NCI-H345 (cell line): ENCODE measurements around the gene STIM1.
A peak's percentile ranks its signal among the peaks of the same experiment; 100 is the strongest.

Experiments
- DNase-seq: peaks from one replicate; lab custom pipeline; 2025; lab: John Stamatoyannopoulos, UW

Gene STIM1

DNA sequence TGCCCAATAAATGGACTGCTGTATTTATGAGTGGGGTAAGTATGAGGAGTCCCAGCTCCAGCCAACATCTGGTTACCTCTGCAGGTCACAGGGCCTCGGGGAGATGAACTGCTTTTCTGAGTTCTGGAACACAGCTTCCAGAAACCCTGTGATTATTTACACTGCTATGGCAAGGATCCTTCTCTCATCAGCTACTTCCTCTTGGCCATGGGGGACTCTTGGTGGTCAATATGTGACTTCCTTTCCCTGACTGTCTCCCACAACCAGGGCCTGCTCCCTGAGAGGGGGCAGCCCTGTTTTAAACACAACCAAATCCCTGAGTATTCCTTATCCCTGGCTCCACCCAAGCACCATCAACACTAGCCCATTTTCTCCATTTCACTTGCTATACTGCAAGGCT is 24.7 kb upstream of the STIM1 start:
- DNase-seq, result no peak

DNA sequence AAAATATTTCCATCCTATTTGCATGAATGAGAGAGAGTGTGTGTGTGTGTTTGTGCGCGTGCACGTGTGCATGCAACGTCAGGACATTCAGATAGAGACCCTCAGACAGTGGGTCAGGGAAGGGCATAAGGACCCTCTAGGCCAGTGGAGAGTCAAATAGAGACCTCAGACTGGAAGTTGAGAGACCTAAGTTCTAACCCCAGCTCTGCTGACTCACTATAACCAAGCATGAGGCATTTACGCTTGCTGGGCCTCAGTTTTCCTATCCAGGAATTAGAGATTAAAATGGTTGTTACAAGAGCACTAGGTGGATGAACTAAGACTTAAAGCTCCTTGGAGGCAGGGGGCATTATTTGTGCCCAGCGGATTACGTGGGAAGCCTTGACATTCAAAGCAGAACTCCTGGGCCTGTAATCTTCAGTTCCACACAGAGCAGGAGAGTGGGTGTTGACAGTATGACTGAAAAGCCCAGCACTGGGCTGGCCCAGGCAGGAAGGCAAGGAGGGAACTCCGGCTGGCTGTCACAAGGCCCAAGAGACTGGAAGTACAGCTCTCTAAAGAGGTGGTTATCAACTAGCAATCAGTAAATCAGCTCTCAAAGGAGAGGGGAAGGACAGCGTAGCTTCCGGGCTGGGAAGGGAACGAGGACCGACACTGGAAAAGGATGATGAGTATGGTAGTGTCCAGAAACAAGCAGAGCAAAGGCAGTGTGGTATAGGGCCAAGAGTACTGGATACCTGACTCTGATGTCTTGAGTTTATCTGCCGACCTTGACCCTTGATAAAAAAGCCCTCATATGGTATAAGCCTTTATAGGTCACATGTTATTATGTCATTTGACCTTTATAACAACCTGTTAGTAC is 23.9 kb upstream of the STIM1 start:
- DNase-seq, result no peak

DNA sequence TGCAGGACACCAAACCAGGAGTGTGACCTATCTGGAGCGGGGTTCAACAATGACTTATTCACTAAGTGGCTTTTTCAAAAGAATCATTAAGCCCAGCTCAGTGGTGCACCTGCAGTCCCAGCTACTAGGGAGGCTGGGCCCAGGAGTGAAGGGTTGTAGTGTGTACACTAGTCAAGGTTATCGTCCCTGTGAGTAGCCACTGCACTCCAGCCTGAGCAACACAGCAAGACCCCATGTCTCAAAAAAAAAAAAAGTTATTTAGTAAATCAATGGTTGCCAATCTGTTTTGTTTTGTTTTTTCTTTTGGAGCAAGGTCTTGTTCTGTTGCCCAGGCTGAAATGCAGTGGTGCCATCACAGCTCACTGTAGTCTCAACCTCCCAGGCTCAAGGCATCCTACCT is 22.6 kb upstream of the STIM1 start:
- DNase-seq, result no peak

DNA sequence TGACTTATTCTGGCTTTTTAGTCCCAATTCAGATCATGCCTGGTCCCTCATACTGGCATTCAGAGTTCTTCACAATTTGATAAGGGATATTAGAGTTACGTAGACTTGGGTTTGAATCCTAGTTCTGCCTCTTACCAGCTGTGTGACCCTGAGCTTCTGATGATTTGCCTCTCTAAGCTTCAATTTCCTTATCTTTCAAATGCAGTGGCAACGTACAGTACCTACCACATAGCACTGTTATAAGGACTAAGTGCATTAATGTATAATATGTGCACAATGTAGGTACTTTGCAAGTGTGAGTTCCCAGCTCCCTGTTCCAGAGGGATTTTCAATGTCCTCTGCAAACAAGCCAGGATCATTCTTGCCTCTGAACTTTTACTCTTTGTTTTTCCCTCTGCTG is 22.0 kb upstream of the STIM1 start:
- no peak for DNase-seq

DNA sequence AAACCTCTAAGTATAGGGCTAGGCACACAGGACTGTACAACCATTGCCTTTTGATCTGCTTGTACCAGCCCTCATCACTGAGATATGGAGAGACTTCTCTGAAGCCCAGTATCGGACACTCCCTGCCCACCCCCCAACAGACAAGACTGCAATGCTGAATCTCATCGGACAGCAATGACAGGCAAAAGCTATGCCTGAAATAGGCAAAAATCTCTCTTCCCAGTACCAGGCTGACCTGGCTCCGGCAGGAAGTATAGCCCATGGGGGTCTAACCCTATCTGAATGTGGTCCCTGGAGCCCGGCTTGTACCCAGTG is 21.2 kb upstream of the STIM1 start:
- DNase-seq, result no peak

DNA sequence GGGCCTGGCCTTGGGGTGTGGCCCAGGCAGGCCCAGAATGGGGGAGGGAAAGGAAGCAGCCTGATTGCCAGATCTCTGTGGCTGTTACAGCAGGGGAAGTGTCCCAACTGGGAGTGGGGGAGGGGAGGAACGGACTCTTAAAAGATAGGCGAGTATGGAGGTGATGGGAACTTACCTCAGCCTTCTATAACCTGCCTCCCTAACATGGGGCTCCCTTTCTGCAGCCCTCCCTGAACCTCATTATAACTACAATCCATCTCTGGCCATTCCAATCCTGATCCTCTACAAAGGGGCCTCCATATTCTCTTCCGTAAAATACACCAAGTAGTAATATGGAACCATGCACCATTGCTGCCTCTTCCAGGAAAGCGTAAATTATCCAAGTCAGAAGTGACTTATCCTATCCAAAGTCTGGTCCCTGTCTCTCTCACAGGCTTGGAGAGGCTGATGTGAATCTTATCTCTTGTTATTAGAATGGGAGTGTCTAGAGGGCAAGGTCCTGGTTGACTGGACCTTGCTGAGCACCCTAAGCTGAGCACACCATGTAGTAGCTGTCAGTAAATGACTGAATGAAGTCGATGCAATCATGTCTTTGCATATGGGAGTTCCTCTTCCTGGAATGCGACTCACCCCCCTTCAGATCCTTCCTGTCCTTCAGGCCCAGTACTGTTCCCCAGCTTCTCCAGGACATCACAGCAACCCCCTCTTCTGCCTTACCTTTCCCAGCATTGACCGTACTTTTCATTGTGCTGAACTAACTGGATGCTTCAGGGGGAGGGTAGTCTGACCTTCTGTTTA is 20.6 kb upstream of the STIM1 start:
- no peak for DNase-seq

DNA sequence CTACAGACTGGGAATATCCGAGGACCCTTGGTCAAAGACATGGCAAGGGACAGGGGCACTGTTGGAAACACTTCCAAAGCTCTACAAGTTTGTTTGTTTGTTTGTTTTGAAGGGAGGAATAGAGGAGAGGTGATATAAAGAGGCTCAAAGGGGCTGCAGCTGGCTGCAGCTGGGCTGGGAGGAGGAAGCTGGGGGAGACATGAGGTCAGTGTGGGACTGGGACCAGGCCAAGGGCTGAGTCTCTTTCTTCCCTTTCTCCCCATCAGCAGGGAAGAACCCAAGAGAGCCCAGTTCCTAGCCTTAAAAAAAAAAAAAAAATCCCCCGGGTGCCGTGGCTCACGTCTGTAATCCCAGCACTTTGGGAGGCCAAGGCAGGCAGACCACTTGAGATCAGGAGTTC is 19.7 kb upstream of the STIM1 start:
- DNase-seq, result no peak

DNA sequence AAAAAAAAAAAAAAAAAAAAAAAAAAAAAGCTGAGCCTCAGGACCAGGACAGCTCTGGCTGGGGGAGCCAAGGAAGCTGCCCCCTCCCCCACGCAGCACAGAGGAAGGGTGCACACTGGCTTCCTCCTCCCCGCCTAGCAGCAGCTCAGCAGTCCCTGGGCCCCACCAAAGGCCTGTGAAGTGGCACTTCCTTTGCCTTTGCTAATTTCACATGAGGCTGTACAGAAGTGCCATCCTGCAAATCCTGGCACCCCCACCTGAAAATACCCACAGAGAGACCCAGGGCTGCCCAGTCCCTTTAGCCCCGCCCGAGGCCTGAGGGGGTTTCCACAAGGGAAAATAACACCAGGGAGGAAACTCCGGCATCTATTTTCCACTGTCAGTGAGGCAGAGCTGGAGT is 18.6 kb upstream of the STIM1 start:
- no peak for DNase-seq

DNA sequence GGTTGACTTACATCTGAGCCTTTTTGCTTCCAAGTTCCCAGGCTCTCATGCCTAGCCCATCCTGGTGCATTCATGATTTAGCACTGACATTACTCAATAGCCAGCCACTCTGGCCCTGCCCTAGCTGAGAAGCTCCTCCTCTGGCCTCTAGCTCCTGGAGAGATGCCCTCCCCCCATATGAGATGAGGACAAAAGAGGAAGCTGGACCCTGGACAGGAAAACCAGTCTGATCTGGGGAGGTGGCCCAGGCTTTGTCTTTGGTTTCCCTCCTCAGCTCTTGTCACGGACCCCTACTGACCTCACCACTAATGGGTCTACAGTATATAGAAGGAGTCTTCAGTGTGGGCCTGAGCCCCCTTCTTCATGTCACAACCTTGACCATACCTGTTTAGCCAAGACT is 17.7 kb upstream of the STIM1 start:
- DNase-seq, result no peak

DNA sequence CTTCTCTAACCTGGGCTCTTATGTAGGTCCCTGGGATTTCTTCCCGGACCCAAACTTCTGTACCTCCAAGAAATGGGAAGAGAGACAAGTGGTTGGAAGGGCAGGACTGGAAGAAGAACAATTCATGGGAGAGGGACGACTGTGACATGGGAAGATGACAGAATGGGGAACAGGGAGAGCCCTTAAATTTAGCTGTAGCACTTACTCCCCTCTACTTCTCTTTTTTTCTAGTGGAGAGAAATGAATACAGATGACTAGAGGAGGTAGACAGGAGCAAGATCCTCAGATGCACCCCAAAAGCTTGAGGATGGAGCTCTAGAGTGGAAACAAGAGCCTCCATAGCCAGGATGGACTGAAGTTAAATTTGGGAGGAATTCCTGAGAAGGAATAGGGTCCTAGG is 17.0 kb upstream of the STIM1 start:
- no peak for DNase-seq

DNA sequence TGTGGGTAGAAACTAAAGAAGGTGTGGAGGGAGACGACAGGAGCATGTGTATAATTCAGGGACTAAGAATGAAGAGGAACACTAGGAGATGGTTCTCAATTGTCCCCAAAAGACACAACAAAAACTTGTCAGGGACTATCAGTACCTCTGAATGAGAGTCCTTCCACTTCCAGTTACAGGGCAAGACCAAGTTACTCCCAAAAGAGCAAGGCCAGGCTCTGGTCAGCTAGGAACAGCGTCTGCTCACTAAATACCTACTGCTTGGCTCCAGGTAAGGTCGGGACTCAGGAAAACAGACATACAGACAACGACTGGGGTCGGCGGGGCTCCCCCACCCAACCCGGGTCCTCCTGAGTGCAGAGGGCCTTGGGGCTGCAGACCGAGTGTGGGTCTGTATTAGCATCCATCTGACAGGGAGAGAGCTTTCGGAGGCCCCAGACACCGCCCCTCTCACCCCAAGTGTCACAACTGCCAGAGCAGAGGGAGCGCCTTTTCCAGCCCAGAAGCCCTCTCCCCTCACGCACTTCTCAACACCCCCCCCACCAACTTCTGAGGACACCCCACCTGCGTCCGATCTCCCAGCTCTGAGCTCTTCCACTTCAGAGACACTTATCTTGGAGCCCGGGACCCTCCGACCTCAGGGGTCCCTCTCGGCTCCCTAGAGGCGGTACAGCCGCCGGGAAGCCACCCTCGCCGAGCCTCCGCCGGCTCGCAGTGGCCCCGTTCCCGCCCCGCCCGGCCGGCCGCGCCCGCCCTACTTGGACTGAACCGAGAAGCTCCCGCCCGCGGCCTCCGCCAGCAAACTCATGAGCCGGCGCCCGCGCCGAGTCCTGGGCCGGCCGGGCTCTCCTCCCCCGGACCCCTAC is 15.2 kb upstream of the STIM1 start:
- no peak for DNase-seq

DNA sequence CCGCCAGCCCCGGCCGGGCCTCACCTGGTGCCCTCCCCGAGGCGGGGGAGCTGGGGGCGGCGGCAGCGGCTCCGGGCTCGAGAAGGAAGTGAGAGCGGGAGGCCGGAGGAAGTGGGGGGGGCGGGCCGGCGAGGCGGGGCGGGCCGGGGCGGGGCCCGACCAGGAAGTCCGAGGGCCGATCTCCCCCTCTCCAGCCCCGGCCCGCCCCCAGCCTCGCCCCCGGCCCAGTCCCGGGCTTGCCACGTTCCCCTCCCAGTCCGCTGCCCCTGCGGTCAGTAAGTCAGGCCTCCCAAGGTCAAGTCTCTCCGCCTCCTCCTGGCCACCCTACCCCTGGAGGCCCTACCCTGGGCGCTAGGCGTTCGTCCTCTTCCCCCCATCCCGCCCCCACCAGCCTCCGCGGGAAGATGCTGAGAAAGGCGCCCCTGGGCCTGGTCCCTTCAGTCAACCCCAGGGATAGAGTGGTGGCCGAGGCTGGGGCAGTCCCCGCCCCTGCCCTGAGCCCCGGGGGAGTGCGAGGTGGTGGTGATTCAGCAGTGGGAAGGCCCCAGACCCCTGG is 14.5 kb upstream of the STIM1 start, which contains the start of gene RHOG:
Gene RHOG (minus strand): TSS at position 90 of the 556 bp plus-strand sequence. CDS start 12,821 bp downstream, outside the sequence.
- peak; percentile 71 for DNase-seq

DNA sequence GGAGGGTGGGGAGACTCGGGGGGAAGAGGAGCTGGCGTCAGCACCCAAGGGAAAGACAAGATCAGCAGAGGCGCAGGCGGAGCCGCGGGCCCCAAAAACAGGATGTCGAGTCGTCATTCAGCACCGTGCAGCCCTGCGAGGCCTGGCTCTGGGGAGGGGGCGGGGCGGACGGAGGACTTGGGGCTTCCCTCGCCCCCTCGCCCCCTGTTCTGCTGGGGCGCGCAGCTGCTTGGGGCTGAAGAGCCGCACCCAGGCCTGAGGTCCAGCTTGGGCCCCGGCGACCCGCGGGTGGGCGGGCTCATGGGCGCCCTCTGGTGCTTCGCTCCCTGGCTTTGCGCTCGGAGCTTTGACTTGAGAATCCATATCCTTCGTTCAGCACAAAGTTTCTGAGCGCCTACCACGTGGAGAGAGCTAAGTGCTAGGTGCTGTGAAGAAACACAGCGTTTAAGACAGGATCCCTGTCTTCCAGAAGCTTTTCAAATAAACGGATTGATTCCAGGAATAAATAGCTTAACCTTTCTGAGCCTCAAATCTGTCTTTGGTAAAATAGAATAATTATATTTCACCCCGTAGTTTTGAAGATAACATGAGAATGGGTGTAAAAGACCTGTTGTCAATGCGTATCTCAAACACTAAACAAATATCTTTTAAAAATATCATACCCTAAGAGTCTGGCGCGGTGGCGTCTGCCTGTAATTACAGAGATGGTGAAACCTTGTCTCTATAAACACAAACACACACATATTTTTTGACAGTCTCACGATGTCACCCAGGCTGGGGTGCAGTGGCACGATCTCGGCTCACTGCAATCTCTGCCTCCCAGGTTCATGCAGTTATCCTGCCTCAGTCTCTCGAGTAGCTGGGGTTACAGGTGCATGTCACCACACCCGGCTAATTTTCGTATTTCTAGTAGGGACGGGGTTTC is 13.8 kb upstream of the STIM1 start:
- peak; percentile 81 for DNase-seq

DNA sequence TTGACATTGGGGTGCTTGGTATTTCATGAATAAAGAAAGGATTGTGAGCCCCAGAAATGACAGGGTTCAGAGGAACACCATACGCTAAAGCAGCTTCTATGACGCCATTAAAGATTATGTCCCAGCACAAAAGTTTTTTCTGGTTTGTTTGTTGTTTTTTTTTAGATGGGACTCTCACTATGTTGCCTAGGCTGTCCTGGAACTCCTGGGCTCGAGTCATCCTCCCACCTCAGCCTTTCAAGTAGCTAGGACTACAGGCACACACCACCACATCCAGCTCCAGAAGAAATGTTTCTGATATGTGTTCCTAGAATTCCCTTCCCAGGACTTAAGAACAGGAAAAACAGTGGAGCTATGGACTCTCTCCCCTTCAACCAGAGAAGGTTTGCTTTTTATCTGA is 12.1 kb upstream of the STIM1 start:
- DNase-seq, result no peak

DNA sequence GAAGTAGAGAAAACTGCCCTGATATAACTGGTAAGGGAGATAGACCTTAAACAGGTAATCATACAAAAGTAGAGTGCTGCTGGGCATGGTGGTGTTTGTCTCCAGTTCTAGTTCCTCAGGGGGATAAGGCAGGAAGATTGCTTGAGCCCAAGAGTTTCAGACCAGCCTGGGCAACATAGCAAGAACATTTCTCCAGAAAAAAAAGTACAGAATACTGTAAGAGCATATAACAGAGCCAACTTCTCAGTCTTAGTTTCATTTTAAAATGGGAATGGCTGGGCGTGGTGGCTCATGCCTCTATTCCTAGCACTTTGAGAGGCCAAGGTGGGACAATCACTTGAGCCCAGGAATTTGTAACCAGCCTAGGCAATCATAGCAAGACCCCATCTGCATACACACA is 10.2 kb upstream of the STIM1 start:
- DNase-seq, result no peak

DNA sequence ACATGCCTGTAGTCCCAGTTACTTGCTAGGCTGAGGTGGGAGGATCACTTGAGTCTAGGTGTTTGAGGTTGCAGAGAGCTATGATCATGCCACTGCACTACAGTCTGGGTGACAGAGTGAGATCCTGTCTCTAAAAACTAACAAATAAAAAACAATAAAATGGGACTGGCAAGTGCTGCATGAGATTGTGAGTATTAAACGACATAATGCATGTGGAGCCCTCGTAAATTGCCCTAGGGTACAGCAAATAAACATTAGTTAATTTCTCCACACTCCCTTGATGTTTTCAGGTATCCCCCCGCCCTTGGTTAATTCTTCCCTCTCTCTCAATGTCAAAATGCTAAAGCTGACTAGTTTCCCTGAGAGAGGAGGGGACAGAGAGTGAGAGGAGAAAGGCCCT is 9.8 kb upstream of the STIM1 start:
- no peak for DNase-seq

DNA sequence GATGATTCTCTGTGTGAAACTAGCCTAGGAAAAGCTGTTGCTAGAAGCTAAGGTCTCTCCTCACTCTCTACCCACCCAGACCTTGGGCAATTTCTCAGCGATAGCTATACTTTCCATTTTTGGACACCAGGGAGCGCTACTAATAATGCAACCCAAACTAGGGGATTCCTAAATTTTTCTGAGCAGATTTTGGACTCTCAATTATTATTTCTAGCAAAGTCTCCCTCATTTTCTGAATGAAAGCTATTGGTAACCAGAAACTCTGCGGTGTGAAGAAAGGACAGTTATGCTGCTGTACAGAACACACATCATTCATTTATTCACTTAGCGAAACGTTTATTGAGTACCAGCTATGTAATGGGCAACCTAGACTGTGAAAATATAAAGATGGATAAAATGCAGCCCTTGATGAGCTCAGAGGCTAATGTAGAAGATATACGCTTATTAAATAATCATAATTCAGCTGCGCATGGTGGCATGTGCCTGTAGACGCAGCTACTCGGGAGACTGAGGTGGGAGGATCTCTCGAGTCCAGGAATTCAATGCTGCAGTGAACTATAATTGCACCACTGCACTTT is 6.1 kb upstream of the STIM1 start:
- DNase-seq, result peak; percentile 44

DNA sequence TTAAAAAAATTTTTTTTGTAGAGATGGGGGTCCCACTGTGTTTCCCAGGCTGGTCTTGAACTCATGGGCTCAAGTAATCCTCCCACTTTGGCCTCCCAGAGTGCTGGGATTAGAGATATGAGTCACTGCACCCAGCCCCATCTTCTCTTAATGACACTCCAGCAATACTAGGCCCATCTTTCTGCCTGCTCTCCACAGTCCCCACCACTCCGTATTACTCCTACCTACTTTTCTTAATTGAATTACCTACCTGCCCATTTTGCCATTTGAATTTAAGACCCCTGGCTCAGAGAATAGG is 2.0 kb upstream of the STIM1 start:
- no peak for DNase-seq

DNA sequence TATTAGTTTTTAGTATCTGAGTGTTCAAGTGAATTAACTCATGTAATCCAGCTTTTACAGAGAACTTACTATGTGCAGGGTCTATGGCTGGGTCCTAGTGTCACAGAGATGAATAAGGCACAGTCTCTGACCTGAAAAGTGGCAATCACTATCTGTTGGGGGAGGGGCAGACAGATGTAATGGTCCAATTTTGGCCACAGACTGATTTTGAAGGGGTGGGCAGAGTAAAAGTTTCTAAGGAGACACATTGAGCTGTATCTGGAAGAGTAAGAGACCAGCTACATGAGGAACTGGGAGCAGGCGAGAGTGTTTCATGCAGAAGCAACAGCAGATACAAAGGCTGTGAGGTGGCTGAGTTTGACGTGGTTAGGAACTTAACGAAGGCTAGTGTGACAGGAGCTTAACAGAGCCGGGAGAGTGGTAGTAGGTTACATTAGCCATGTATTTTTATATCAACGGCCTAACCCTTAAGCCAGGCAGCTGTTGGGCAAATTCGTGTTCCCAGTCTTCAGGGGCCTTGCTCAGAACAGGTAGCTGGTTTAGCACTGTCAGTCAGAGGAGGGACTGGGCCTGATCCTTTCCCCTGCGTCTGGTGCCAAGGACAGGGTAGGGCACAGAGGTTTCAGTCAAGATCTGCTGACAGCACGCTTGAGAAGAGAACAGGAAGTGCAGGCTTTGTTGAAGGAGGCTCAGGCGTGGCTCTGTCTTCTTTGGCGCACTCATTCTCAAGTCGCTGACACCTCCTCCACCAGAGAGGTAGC is 1.4 kb upstream of the STIM1 start:
- DNase-seq, result no peak

DNA sequence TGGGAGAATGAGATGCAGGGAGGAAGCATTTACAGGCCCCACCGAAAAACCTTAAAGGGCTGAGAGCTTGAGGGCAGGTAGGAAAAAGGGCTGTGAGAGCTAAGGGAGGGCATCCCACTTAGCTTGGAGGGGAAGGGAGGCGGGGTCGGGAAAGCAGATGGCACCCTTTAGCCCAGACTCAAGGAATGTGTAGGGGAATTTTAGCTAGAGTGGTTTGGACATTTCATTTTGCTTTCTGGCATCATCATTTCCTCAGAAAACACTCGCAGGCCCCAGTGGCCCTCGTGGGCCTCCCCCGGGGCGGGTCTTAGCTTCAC is 846 bp upstream of the STIM1 start:
- no peak for DNase-seq
